ENCODE measurements around the gene NR2F1-AS1.
"Not testable (repeated sequence)": the region's sequence is repeated elsewhere in the genome, so short reads cannot be mapped to it uniquely, and the experiment has no call there.

NR2F1-AS1 gene

DNA sequence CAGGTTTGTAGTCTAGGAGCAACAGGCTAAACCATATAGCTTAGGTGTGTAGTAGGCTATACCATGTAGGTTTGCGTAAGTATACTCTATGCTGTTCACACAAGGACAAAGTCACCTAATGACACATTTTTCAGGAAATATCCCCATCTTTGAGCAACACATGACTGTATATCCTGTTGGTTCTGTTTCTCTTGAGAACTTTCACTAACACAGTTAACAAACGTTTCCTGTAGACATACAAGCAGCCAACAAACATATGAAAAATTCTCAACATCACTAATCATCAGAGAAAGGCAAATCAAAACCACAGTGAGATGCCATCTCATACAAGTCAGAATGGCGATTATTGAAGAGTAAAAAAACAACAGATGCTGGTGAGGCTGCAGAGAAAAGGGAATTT, 68.2 kb downstream of the NR2F1-AS1 start:
- Histone ChIP-seq H2AFZ (no peak overlapping the region), H3K27me3 (ENCODE audit: control insufficient read depth, insufficient read depth, low read length) (no peaks in the 10 kb centered on the region), H3K4me2 (ENCODE audit: low read length) (no peak overlapping the region), H3K27ac (no peak overlapping the region), H3K4me1 (no peaks in the 10 kb centered on the region), H3K9me3 (ENCODE audit: control insufficient read depth, low read length) (no peaks in the 10 kb centered on the region), H3K9ac (no peak overlapping the region), H3K36me3 (ENCODE audit: control insufficient read depth, insufficient read depth, low read length) (no peaks in the 10 kb centered on the region), H3K79me2 (no peaks in the 10 kb centered on the region), H3K4me3 (ENCODE audit: low read depth, low read length) (no peak overlapping the region)
- TF ChIP-seq, protein P1, sequence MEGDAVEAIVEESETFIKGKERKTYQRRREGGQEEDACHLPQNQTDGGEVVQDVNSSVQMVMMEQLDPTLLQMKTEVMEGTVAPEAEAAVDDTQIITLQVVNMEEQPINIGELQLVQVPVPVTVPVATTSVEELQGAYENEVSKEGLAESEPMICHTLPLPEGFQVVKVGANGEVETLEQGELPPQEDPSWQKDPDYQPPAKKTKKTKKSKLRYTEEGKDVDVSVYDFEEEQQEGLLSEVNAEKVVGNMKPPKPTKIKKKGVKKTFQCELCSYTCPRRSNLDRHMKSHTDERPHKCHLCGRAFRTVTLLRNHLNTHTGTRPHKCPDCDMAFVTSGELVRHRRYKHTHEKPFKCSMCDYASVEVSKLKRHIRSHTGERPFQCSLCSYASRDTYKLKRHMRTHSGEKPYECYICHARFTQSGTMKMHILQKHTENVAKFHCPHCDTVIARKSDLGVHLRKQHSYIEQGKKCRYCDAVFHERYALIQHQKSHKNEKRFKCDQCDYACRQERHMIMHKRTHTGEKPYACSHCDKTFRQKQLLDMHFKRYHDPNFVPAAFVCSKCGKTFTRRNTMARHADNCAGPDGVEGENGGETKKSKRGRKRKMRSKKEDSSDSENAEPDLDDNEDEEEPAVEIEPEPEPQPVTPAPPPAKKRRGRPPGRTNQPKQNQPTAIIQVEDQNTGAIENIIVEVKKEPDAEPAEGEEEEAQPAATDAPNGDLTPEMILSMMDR (IDR thresholded peaks at IDR 0.05) = no peak

- TF ChIP-seq, protein P1 (IDR thresholded peaks at IDR 0.05) = no peak
- Histone ChIP-seq H3K4me3 (ENCODE audit: low read depth, low read length) (no peak overlapping the region), H3K27me3 (ENCODE audit: control insufficient read depth, insufficient read depth, low read length) (no peaks in the 10 kb centered on the region), H3K4me1 (no peaks in the 10 kb centered on the region), H3K9me3 (ENCODE audit: control insufficient read depth, low read length) (no peaks in the 10 kb centered on the region), H3K9ac (no peak overlapping the region), H2AFZ (no peak overlapping the region), H3K4me2 (ENCODE audit: low read length) (no peak overlapping the region), H3K36me3 (ENCODE audit: control insufficient read depth, insufficient read depth, low read length) (no peaks in the 10 kb centered on the region), H3K79me2 (no peaks in the 10 kb centered on the region), H3K27ac (no peak overlapping the region)
Measured at GRCh38 chr5:93511445-93511844, 69.6 kb downstream of the NR2F1-AS1 start.

DNA sequence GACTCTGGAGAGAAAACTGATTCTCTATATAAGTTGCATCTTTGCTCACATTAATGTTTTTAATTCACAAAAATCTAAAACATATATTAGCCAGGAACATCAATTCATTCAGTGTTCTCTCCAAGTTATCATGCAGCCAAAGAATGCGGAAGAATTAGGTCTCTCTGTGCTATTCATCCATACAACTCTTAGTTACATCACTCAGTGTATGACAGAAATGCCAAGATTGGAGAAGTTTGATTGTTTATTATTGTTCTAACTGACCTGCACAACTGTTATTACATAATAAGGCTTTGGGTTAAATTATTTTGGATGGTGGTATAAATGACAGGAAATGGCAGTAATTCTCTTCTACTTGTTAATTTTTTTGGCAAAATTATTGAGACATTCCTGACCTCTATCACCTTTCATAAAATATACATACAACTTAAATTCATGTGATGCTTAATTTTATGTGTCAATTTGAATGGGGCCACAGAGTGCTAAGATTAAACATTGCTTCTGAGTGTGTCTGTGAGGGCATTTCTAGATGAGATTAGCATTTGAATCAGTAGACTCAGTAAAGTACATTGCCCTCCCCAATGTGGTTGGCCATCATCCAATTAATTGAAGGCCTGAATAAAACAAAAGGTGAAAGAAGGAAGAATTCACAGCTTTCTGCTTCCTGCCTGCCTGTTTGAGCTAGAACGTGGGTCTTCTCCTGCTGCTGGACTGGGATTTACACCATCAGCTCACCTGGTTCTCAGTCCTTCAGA, 70.2 kb downstream of the NR2F1-AS1 start:
- Histone ChIP-seq H3K4me2 (ENCODE audit: low read length) (no peak overlapping the region), H3K9ac (no peak overlapping the region), H3K9me3 (ENCODE audit: control insufficient read depth, low read length) (no peaks in the 10 kb centered on the region), H2AFZ (no peak overlapping the region), H3K27me3 (ENCODE audit: control insufficient read depth, insufficient read depth, low read length) (no peaks in the 10 kb centered on the region), H3K79me2 (no peaks in the 10 kb centered on the region), H3K36me3 (ENCODE audit: control insufficient read depth, insufficient read depth, low read length) (no peaks in the 10 kb centered on the region), H3K4me3 (ENCODE audit: low read depth, low read length) (no peak overlapping the region), H3K27ac (no peak overlapping the region), H3K4me1 (no peaks in the 10 kb centered on the region)
- TF ChIP-seq, protein P1 (IDR thresholded peaks at IDR 0.05) = no peak

- H3K9ac ChIP-seq; H3K4me1 ChIP-seq; H3K36me3 ChIP-seq (ENCODE audit: control insufficient read depth, insufficient read depth, low read length); H3K9me3 ChIP-seq (ENCODE audit: control insufficient read depth, low read length); H2AFZ ChIP-seq; H3K4me2 ChIP-seq (ENCODE audit: low read length); H3K79me2 ChIP-seq; H3K27ac ChIP-seq; H3K4me3 ChIP-seq (ENCODE audit: low read depth, low read length); H3K27me3 ChIP-seq (ENCODE audit: control insufficient read depth, insufficient read depth, low read length): not testable (repeated sequence)
Measured at GRCh38 chr5:93505553-93505952, 75.5 kb downstream of the NR2F1-AS1 start.

GRCh38 chr5:93503598-93504067, 77.4 kb downstream of the NR2F1-AS1 start:
- TF ChIP-seq, protein P1 (IDR thresholded peaks at IDR 0.05) = no peak
- Histone ChIP-seq H3K4me1 (no peaks in the 10 kb centered on the region), H3K4me3 (ENCODE audit: low read depth, low read length) (no peak overlapping the region), H3K36me3 (ENCODE audit: control insufficient read depth, insufficient read depth, low read length) (no peaks in the 10 kb centered on the region), H3K27me3 (ENCODE audit: control insufficient read depth, insufficient read depth, low read length) (no peaks in the 10 kb centered on the region), H3K9me3 (ENCODE audit: control insufficient read depth, low read length) (no peaks in the 10 kb centered on the region), H3K79me2 (no peaks in the 10 kb centered on the region), H3K9ac (no peak overlapping the region), H3K27ac (no peak overlapping the region), H3K4me2 (ENCODE audit: low read length) (no peak overlapping the region), H2AFZ (no peak overlapping the region)
